ENCODE data around the gene FANCC.

FANCC gene

DNA sequence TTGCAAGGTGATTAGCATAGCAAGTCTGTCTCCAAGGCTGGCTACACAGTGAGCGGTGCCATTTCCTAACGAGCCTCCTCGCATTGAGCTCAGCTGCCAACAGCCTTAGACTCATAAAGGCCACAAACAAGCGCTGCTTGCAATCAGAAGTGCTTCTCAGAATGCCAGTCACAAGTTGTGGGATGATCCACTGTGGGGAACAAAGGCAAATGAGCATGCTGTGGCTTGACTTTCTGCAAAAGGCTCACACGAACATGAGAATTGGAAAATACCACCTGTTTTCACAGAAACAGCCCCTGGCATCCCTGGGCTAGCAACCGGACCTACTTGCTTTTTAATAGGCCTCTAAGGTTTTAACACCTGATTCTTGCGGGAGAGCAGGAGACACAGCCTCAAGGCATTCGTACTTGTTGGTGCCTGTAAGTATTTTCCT, 215.5 kb downstream of the FANCC start:
- in situ Hi-C loops (cut with MboI; ENCODE audit: low sequenced_read_pairs), result no loop called here
- DNase-seq (ENCODE audit: low spot score in 2 of 2), result no peak
- H3K9me3 ChIP-seq, result no peaks in the 10 kb centered on the region
- no peaks in the 10 kb centered on the region for H3K27me3 ChIP-seq (ENCODE audit: low read depth)
- H3K36me3 ChIP-seq (replicated peaks), result peaks cover 16% of the 10 kb centered on the region; the same call in 1 of the 2 replicates
- H3K4me1 ChIP-seq, result peaks cover 11% of the 10 kb centered on the region
- no peak overlapping the region for H3K4me3 ChIP-seq

- no peak overlapping the region for H3K4me3 ChIP-seq
- no peaks in the 10 kb centered on the region for H3K27me3 ChIP-seq (ENCODE audit: low read depth)
- no peak for DNase-seq (ENCODE audit: low spot score in 2 of 2)
- in situ Hi-C loops (cut with MboI; ENCODE audit: low sequenced_read_pairs), result no loop called here
- H3K4me1 ChIP-seq, result peaks cover 11% of the 10 kb centered on the region
- H3K36me3 ChIP-seq (replicated peaks), result peaks cover 9% of the 10 kb centered on the region; the same call in 1 of the 2 replicates
- no peaks in the 10 kb centered on the region for H3K9me3 ChIP-seq
Measured at GRCh38 chr9:95101326-95101725, 216.2 kb downstream of the FANCC start.

GRCh38 chr9:95100071-95100627, 217.4 kb downstream of the FANCC start:
- peak in 1 of 2 experiments; percentile 25 for DNase-seq (ENCODE audit: low spot score in 2 of 2)
- in situ Hi-C loops (cut with MboI; ENCODE audit: low sequenced_read_pairs), result no loop called here
- H3K4me1 ChIP-seq, result peaks cover 11% of the 10 kb centered on the region
- H3K27me3 ChIP-seq (ENCODE audit: low read depth), result no peaks in the 10 kb centered on the region
- H3K4me3 ChIP-seq, result no peak overlapping the region
- H3K36me3 ChIP-seq (replicated peaks), result peaks cover 5% of the 10 kb centered on the region; the same call in 1 of the 2 replicates
- H3K9me3 ChIP-seq, result no peaks in the 10 kb centered on the region

DNA sequence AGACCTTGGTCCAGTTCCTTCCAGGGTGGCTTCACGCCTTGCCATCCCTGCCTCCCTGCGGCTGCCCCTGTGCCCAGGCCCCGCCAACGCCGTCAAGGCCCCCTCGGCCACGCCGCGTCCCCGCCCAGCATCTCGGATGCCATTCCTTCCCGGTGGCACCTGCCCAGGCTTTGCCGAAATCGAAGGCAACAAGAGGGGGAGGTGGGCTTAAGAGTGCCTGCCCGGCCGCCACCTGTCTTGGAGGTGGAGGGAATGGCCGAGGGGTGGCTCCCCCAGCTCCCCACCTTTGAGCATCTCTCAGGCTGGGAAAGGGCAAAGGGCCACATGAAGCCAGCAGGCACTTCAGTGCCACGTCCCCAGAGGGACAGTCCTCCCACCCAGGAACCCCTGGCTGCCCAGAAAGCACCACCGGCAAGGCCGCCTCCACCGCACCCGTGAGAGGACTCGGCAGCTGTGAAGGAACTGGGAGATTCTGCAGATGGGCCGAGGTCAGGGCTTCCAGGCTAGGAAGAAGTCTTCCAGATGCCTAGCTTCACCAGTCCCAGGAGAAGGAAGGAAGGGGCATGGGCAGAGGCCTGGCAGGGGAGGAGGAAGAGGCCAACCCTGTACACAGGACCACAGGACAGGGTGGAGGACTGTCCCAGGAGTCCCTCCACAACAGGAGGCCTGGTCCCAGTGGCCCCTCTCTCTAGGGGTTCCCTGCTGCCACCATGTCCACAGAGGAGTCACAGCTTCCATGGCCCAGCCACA, 218.0 kb downstream of the FANCC start:
- no peak for DNase-seq (ENCODE audit: low spot score in 2 of 2)
- Histone ChIP-seq H3K9me3 (no peaks in the 10 kb centered on the region), H3K4me3 (no peak overlapping the region), H3K36me3 (replicated peaks) (peaks cover 5% of the 10 kb centered on the region; the same call in 1 of the 2 replicates), H3K27me3 (ENCODE audit: low read depth) (no peaks in the 10 kb centered on the region), H3K4me1 (peaks cover 11% of the 10 kb centered on the region)
- in situ Hi-C loops (cut with MboI; ENCODE audit: low sequenced_read_pairs), result no loop called here

- no peak for DNase-seq (ENCODE audit: low spot score in 2 of 2)
- peaks cover 11% of the 10 kb centered on the region for H3K4me1 ChIP-seq
- in situ Hi-C loops (cut with MboI; ENCODE audit: low sequenced_read_pairs), result no loop called here
- no peak overlapping the region for H3K4me3 ChIP-seq
- H3K36me3 ChIP-seq (replicated peaks), result peaks cover 5% of the 10 kb centered on the region; the same call in 1 of the 2 replicates
- no peaks in the 10 kb centered on the region for H3K9me3 ChIP-seq
- H3K27me3 ChIP-seq (ENCODE audit: low read depth), result no peaks in the 10 kb centered on the region
Measured at GRCh38 chr9:95098391-95098921, 219.1 kb downstream of the FANCC start.

DNA sequence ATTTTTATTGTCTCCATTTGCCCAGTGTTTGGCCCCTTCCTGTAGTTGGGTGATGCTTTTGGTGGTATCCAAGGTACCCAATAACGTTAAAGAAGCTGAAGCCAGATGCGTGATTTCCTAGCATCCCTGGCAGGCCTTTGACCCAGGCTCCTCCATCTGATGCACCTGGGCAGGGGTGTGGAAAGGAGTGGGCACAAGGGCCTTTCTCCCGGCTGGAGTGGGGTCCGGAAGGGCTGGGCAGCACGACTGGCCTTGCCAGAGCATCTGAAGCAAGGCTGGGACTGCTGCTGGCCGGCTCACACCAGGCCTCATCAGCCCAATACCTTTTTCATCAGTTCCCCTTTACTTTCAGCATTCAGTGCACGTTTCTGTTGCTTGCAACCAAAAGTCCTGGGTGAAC, 220.2 kb downstream of the FANCC start:
- Histone ChIP-seq H3K9me3 (no peaks in the 10 kb centered on the region), H3K4me3 (no peak overlapping the region), H3K4me1 (peaks cover 20% of the 10 kb centered on the region), H3K27me3 (ENCODE audit: low read depth) (no peaks in the 10 kb centered on the region), H3K36me3 (replicated peaks) (peaks cover 5% of the 10 kb centered on the region; the same call in 1 of the 2 replicates)
- DNase-seq (ENCODE audit: low spot score in 2 of 2), result no peak
- in situ Hi-C loops (cut with MboI; ENCODE audit: low sequenced_read_pairs), result no loop called here

GRCh38 chr9:95096807-95097206, 220.7 kb downstream of the FANCC start:
- Histone ChIP-seq H3K27me3 (ENCODE audit: low read depth) (no peaks in the 10 kb centered on the region), H3K4me3 (no peak overlapping the region), H3K36me3 (replicated peaks) (peaks cover 5% of the 10 kb centered on the region; the same call in 1 of the 2 replicates), H3K9me3 (no peaks in the 10 kb centered on the region), H3K4me1 (peaks cover 25% of the 10 kb centered on the region)
- in situ Hi-C loops (cut with MboI; ENCODE audit: low sequenced_read_pairs), result no loop called here
- no peak for DNase-seq (ENCODE audit: low spot score in 2 of 2)

- no peak overlapping the region for H3K4me3 ChIP-seq
- peaks cover 29% of the 10 kb centered on the region for H3K4me1 ChIP-seq
- in situ Hi-C loops (cut with MboI; ENCODE audit: low sequenced_read_pairs), result no loop called here
- no peak for DNase-seq (ENCODE audit: low spot score in 2 of 2)
- H3K9me3 ChIP-seq, result no peaks in the 10 kb centered on the region
- no peaks in the 10 kb centered on the region for H3K27me3 ChIP-seq (ENCODE audit: low read depth)
- peaks cover 5% of the 10 kb centered on the region; the same call in 1 of the 2 replicates for H3K36me3 ChIP-seq (replicated peaks)
Measured at GRCh38 chr9:95096381-95096780, 221.1 kb downstream of the FANCC start.

GRCh38 chr9:95095641-95096355, 221.7 kb downstream of the FANCC start:
- peak in 1 of 2 experiments; percentile 50 for DNase-seq (ENCODE audit: low spot score in 2 of 2)
- in situ Hi-C loops (cut with MboI; ENCODE audit: low sequenced_read_pairs), result no loop called here
- Histone ChIP-seq H3K36me3 (replicated peaks) (no peaks in the 10 kb centered on the region; the same call in 1 of the 2 replicates), H3K9me3 (no peaks in the 10 kb centered on the region), H3K4me3 (no peak overlapping the region), H3K4me1 (peaks cover 34% of the 10 kb centered on the region), H3K27me3 (ENCODE audit: low read depth) (no peaks in the 10 kb centered on the region)

DNA sequence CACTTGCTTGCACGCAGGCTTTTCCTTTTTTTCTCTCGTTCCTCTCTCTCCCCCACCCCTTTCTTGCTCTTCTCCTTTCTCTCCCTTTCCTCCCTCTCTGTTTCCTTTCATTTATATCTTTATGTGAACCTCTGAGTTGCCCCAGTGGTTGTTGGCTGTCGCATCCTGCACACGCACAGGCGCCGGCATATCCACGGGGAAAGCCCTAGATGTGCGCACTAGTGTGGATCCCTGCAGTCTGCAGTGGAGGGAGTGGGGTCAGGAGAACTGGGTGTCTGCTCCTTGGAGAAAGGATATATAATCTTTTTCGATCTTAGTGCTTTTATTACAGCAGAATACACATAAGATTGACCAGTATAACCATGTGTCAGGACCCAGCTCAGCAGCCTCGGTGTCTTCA, 223.5 kb downstream of the FANCC start:
- Histone ChIP-seq H3K4me1 (peaks cover 30% of the 10 kb centered on the region), H3K4me3 (no peak overlapping the region), H3K27me3 (ENCODE audit: low read depth) (no peaks in the 10 kb centered on the region), H3K9me3 (no peaks in the 10 kb centered on the region), H3K36me3 (replicated peaks) (no peaks in the 10 kb centered on the region; the same call in 1 of the 2 replicates)
- in situ Hi-C loops (cut with MboI; ENCODE audit: low sequenced_read_pairs), result no loop called here
- no peak for DNase-seq (ENCODE audit: low spot score in 2 of 2)

GRCh38 chr9:95093586-95093985, 223.9 kb downstream of the FANCC start:
- in situ Hi-C loops (cut with MboI; ENCODE audit: low sequenced_read_pairs), result no loop called here
- H3K4me3 ChIP-seq, result no peak overlapping the region
- H3K36me3 ChIP-seq (replicated peaks), result no peaks in the 10 kb centered on the region; the same call in 1 of the 2 replicates
- peaks cover 31% of the 10 kb centered on the region for H3K4me1 ChIP-seq
- H3K27me3 ChIP-seq (ENCODE audit: low read depth), result no peaks in the 10 kb centered on the region
- DNase-seq (ENCODE audit: low spot score in 2 of 2), result no peak
- no peaks in the 10 kb centered on the region for H3K9me3 ChIP-seq

- peak; percentile 60 to 75 for DNase-seq (ENCODE audit: low spot score in 2 of 2)
Measured at GRCh38 chr9:95092262-95093072, 225.0 kb downstream of the FANCC start.

More at GRCh38 chr9:95092262-95093072, 225.0 kb downstream of the FANCC start:
- H3K4me1 ChIP-seq, result peaks cover 34% of the 10 kb centered on the region
- no peaks in the 10 kb centered on the region for H3K9me3 ChIP-seq
- no peaks in the 10 kb centered on the region; the same call in none of the 2 replicates for H3K36me3 ChIP-seq (replicated peaks)
- no peak overlapping the region for H3K4me3 ChIP-seq
- H3K27me3 ChIP-seq (ENCODE audit: low read depth), result no peaks in the 10 kb centered on the region
- in situ Hi-C loops (cut with MboI; ENCODE audit: low sequenced_read_pairs), result no loop called here

Measured in HAP-1 (cell line).